ENCODE measurements around the gene LSM3. TPM values are rescaled to one million over a fixed set of nuclear protein-coding genes. Genes with fewer than 3 reads are reported as not detected.
A peak's percentile ranks its signal among the peaks of the same experiment; 100 is the strongest.

The LSM3 gene
- total and polyA plus RNA-seq, 9 of the 15 experiments (the other 6 are each of a cell fraction or from before 2014, with no cell fraction given), result 33.8 to 203 (median 61.2) TPM

- TF ChIP-seq ZBTB40 (IDR thresholded peaks at IDR 0.05), result peak; percentile 70; the same call in 1 of the 2 replicates
- TF ChIP-seq ZBTB40 (CRISPR knock-in tag; IDR thresholded peaks at IDR 0.05), result no peak
- TF ChIP-seq ZC3H4 (CRISPR knock-in tag; IDR thresholded peaks at IDR 0.05; ENCODE audit: borderline replicate concordance), result no peak
- TF ChIP-seq SMAD4 (CRISPR knock-in tag; conservative IDR thresholded peaks at IDR 0.05), result peak; percentile 40; the same call in 1 of the 2 replicates
- TF ChIP-seq RNF2 (IDR thresholded peaks at IDR 0.05), result no peak
- no peak for TF ChIP-seq ZNF316 (IDR thresholded peaks at IDR 0.05)
- TF ChIP-seq ZNF140 (CRISPR knock-in tag; IDR thresholded peaks at IDR 0.05), result no peak
- TF ChIP-seq ATF6 (CRISPR knock-in tag; IDR thresholded peaks at IDR 0.05), result no peak
- no peak for TF ChIP-seq MBD1 (CRISPR knock-in tag; IDR thresholded peaks at IDR 0.05)
Observed at GRCh38 chr3:14222900-14223594, 44.4 kb downstream of the LSM3 start (continued).

All from K562 (cell line).